Hippocampal formation (tissue), 2 donors: Measurements from ENCODE around the gene ST3GAL2.
A peak's percentile ranks its signal among the peaks of the same experiment; 100 is the strongest.
"Not testable (repeated sequence)": the region's sequence is repeated elsewhere in the genome, so short reads cannot be mapped to it uniquely, and the experiment has no call there.

Experiments used
- DNase-seq, 2 donors: peaks; one replicate each; lab custom pipeline; 2025; lab: John Stamatoyannopoulos, UW

The ST3GAL2 gene

DNA sequence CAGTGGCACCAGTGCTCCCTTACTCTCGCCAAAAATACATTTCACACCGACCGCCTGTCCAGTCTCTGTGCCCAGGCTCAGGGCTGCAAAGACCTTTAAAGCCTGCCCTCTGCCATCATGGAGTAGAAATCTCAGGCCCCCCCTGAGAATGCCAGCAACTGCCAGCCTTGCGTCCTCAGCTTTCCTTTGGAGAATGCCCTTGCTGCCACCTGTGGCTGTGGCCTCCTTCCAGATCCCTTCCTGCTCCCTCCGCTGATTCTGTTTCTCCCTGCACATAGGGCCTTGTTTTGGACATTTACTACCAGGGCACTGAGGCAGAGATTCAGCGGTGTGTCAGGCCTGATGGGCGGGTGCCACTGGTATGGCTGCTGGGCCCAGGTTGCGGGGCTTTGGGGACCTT is 28.7 kb upstream of the ST3GAL2 start:
- no peak for DNase-seq

DNA sequence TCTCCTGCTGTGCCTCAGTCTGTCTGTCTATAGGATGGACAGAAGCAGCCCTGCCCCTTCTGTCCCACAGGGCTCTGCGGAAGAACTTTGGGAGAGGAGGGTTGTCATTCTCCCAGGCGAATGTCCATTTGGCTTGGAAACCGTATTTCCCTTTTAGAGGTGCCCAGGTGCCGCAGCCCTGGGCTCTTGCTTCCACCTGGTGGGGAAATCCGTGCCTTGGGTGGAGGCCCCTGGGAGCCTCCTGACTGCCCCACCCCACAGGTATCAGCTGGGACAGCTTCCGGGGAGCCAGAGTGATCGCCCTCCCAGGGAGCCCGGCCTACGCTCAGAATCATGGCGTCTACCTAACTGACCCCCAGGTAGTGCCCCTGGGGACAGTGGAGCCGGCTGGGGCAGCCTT is 28.2 kb upstream of the ST3GAL2 start:
- DNase-seq: no peak

DNA sequence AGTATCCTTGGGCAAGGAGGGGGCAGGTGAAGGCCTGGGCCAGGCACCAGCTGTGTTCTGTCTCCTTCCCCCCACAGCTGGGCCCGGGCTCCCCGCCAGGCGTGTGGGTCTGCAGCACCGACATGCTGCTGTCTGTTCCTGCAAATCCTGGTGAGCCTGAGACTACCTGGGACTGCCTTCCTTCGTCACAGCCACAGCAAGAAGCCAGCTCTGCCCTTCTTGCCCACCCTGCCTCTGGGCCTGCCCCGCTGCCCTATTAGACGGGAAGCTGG is 27.8 kb upstream of the ST3GAL2 start:
- DNase-seq: no peak

DNA sequence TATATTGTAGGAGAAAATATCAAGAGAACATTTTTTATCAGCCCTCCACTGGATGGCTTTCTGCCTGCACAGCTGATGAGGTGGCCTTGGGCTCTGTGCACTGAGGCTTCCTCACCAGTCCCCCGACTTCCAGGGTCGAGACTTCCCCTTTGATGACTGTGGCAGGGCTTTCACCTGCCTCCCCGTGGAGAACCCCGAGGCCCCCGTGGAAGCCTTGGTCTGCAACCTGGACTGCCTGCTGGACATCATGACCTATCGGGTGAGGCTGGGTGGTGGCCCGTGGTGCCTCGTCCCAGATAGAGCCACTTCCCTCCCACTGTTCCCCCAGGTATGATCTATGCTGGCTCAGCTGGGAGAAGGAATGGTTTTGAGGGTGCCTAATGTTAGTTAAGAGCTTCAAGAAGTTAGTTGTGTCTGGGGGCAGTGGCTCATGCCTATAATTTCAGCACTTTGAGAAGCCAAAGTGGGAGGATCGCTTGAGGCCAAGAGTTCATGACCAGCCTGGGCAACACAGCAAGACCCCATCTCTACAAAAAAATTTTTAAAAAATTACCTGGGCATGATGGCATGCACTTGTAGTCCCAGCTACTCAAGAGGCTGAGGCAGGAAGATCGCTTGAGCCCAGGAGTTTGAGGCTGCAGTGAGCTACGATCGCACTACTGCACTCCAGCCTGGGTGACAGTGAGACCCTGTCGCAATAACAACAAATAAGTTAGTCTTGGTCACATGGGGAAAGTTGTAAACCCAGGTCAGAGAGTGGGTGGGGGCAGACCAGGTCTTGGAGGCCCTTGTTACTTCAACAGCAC is 27.3 kb upstream of the ST3GAL2 start:
- no peak for DNase-seq

DNA sequence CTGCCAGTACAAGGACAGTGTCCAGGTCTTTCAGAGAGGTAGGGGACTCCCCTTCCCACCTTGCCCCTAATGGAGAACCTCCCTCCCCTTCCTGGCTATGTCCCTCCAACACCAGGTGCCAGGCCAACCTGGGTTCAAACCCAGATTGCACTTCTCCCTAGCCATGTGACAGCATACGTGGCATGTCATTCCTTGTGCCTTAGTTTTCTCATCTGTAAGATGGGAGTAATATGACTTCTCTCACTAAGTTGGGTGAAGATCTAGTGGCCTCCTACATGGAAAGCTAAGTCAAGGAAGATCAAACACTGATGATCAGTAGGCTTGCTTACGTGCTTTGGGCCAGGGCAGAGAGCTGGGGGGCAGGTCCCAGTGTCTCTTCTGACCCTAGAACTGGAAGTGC is 24.3 kb upstream of the ST3GAL2 start:
- no peak for DNase-seq

DNA sequence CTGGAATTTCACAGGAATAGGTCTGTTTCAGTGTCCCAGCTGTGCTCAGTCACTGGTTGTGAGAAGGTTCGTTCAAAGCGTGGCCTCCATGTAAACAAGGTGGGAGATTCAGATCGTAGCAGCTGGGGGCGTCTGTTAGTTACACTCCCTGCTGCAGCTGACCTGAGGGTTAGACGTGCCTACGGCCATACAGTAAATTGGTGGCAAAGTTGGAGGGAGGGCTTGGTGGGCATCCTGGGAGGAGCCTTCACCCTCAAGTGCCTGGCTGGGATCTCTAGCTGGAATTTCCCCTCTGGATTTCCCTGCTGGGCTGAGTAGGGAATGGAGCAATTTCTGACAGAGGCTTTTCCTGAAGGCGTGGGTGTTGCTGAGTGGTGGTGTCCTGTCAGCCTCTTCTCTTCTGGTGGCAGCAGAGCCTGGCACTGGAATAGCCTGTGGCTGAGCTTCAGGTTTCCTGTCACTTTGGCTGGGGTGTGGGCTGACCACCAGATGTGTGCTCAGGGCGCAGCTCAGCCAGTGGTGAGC is 21.9 kb upstream of the ST3GAL2 start:
- DNase-seq: no peak

DNA sequence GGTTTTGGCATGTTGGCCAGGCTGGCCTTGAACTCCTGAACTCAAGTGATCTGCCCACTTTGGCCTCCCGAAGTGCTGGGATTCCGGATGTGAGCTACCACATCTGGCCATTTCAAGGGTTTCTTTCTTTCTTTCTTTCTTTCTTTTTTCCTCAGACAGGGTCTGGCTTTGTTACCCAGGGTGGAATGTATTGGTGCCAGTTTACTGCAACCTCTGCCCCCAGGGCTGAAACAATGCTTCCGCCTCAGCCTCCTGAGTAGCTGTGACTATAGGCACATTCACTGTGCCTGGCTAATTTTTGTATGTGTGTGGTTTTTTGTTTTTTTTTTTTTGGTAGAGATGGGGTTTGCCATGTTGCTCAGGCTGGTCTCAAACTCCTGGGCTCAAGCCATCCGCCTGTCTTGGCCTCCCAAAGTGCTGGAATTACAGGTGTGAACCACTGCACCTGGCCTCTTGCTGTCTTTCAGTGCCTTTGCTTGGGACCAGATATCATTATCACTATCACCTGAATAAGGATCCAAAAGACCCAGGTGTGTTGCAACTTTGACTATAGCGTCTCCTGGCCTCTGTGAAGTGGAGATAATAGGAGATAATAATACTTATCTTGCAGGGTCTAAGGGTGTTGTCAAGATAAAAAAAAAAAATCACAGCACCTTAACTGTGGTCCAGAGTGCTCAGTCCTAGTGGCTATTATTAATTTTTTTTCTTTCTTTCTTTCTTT is 18.7 kb upstream of the ST3GAL2 start:
- DNase-seq: no peak

DNA sequence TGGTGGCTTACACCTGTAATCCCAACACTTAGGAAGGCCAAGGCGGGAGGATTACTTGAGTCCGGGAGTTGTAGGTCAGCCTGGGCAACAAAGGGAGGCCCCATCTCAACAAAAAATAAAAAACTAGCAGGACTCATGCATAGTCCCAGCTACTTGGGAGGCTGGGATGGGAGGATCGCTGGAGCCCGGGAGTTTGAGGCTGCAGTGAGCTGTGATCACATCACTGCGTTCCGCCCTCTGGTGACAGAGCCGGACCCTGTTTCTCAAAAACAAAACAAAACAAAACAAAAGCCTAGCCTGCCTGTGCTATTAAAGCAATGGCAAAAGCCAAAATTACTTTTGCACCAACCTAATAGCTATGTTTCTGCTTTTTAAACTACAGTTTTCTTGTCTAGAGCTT is 17.0 kb upstream of the ST3GAL2 start:
- DNase-seq: no peak

DNA sequence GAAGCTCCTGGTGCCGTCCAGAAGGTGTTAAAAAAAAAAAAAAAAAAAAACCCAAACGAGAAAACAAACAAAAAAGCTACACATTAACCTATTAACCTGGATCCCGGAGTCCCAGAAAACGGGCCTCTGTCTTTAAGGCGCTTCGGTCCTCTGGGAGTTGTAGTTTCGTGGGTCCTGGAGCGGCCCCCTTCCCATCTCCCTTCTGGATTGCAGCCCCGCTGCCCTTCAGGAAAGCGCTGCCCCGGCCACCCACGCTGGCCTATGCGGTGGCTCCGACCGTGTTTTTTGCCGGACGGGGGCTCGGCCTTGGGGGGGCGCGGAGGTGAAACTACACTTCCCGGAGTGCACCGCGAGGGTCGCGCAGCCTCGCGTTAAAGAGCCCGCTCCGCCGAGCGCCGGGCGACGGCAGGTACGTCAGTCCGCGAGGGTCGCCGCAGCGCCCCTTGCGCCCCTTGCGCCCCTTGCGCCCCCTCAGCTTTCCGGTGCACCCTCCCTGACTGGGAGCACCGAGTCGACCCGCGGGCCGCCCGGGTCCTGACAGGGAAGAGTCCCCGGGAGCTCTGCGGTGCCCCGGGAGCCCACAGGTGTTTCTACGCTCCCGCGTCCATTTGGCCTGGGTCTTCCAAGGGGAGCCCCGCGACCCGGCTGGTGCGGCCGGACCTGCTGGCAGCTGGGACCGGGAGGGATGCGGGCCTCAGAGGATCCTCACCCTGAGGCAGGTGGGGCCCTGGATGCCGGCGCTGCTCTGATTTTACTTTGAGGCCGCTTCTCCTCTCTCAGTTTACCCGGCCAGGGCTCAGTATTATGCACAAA is 15.5 kb upstream of the ST3GAL2 start, which contains the start of gene FCSK:
Gene FCSK, plus strand, starts transcription at position 374 of the 813 bp plus-strand sequence. CDS start 8,596 bp downstream, outside the sequence.
- DNase-seq: peak; percentile 58 to 62

DNA sequence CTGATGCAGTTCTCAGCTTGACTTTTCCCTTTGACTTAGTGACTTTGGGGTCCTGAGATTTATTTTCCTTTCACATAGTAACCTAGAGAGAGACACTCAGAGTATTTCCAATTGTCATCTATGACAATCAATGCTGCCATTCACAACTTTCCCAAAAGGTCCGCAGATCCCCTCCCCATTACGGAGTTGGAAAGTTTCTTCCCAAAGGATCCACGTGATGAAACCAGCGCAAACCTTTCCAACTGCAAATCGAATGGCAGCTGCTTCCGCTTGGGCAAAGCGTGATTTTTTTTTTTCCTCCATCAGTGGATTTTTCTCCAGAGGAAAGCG is 15.0 kb upstream of the ST3GAL2 start:
- no peak for DNase-seq

DNA sequence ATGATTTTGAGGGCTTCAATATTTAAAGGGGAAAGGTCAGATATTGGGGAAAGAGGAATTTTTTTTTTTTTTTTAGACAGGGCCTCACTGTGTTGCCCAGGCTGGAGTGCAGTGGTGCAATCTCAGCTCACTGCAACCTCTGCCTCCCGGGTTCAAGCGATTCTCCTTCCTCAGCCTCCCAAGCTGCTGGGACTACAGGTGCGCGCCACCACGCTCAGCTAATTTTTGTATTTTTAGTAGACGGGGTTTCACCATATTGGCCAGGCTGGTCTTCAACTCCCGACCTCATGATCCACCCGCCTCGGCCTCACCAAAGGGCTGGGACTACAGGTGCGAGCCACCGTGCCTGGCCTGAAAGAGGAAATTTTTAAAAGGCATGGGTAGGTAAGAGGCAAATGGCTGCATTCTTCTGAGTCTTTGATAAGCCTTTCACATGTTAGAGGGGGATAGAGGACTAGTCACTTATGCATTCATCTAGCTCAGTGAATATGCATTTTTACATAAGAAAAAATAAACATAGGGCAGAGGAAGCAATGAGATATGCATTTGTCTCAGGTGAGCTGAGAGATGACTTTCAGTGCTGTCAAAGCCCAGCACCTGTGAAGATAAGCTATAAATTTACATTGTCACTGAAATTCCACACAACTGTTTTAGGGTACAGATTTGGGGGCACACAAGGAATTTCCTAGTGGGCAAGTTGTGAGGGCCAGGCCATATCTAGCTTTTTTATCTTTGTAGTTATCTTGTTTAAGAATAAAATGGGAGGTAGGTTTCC is 14.4 kb upstream of the ST3GAL2 start:
- DNase-seq: no peak

DNA sequence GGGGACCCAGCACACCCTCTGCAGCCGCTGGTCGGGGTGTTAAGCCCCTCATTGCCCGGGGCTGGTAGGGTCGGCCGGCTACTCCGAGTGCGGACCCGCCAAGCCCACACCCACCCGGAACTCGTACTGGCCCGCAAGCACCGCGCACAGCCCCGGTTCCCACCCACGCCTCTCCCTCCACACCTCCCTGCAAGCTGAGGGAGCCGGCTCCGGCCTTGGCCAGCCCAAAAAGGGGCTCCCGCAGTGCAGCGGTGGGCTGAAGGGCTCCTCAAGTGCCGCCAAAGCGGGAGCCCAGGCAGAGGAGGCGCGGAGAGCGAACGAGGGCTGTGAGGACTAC is 12.1 kb upstream of the ST3GAL2 start:
- not testable (repeated sequence) for DNase-seq

DNA sequence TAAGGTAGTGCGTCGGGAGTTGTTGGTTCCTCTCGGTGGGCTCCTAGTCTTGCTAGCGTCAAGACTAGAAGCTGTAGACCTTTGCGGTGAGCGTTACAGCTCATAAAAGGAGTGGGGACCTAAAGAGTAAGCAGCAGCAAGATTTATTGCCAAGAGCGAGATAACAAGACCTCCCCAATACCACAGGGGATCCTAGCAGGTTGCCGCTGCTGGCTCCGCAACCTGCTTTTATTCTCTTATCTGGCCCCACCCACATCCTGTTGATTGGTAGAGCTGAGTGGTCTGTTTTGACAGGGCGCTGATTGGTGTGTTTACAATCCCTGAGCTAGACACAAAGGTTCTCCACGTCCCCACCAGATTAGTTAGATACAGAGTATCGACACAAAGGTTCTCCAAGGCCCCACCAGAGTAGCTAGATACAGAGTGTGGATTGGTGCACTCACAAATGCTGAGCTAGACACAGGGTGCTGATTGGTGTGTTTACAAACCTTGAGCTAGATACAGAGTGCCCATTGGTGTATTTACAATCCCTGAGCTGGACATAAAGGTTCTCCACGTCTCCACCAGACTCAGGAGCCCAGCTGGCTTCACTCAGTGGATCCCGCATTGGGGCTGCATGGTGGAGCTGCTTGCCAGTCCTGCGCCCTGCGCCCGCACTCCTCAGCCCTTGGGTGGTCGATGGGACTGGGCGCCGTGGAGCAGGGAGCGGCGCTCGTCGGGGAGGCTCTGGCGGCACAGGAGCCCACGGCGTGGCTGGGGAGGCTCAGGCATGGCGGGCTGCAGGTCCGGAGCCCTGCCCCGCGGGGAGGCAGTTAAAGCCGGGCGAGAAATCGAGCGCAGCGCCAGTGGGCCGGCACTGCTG is 11.5 kb upstream of the ST3GAL2 start:
- not testable (repeated sequence) for DNase-seq

DNA sequence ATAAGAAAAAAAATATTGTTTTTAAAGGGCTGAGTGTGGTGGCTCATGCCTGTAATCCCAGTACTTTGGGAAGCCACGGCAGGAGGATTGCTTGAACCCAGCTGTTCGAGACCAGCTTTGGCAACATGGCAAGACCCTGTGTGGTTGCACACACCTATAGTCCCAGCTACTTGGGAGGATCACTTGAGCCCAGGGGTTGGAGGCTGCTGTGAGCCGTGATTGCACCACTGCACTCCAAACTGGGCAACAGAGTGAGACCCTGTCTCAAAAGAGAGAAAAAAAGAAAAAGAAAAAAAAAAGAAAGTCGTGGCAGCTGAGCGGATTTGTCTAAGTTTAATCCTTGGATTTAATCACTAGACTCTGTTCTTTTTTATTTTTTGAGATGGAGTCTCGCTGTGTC is 9.2 kb upstream of the ST3GAL2 start:
- no peak for DNase-seq

DNA sequence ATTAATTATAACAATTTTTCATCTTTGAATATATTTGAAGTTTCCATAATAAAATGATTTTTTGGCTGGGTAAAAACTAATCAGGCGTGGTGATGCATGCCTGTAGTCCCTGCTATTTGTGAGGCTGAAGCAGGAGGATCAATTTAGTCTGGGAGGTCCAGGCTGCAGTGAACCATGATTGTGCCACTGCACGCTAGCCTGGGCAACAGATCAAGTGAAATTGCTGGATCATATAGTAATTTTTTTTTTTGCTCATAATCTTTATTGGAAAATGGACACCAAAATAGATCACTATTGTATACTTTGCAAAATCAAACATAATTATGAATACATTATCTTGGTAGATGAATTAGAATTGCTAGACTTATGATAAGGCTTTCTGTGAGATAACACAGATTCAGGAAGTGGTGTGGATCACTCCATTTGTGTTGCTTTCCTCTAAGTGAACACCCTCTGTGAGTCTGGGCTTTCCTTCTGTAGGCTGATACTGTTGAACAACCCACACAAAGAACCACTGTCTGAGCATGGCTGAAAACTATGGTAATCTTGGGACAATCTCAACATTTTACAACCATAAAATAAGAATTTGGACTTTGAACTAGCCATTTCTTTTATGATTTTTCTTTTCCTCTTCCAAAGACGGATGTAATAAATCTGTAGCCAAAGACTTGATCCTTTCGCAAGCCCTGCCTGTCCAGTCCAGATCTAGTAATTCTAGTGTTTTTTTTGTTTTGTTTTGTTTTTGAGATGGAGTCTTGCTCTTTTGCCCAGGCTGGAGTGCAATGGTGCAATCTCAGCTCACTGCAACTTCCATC is 5.6 kb upstream of the ST3GAL2 start:
- no peak for DNase-seq

DNA sequence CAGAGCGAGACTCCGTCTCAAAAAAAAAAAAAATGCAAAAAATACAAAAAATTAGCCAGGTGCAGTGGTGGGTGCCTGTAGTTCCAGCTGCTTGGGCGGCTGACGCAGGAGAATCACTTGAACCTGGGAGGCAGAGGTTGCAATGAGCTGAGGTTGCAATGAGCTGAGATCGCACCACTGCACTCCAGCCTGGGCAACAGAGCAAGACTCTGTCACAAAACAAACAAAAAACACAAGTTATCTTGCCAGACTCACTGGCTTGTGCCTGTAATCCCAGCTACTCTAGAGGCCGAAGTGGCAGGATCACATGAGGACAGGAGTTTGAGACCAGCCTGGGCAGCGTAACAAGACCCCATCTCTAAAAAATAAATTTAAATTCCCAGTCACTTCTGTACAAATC is 3.4 kb upstream of the ST3GAL2 start:
- DNase-seq: no peak

DNA sequence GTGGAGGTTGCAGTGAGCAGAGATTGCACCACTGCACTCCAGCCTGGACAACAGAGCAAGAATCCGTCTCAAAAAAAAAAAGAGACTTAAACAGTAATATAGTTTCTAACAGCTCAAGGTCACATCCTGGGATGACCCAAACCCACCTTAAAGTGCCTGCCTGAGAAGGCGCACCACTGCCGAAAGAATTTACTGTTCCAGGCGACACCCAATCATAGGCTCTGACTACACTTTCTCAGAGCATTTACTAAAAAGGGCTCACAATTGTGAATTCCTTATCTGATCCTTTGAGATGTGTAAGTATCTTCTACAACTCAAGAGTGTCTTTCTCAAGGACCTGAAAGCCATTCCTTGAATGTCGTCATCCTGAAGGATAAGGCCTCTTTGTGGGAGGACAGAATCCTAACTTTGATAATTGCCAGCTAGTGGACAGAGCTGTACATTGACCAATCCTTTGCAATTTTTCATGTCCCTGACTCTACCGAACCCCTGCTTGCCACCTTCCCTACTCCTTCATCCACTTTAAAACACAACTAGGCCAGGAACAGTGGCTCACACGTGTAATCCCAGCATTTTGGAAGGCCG is 2.6 kb upstream of the ST3GAL2 start:
- no peak for DNase-seq

DNA sequence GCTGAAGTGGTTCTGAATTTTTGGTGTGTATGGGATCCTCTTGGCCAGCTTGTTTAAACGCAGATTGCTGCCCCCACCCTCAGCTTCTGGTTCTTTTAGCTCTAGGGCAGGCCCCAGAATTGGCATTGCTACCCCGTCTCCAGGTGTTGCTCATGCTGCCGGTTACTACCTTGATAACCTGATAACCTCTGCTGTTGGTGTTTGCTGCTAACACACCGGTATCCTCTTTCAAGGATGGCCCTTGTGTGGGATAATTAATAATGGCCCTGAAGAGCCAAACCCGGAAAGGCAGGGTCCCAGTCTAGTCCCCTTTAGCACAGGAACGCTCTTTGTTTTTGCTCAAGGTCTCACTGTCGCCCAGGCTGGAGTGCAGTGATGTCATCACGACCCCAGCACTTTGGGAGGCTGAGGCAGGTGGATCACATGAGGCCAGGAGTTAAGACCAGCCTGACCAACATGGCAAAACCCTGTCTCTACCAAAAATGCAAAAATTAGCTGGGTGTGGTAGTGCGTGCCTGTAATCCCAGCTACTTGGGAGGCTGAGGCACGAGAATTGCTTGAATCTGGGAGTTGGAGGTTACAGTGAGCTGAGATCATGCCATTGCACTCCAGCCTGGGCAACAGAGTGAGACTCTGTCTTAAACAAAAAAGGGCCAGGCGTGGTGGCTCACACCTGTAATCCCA is 1.3 kb upstream of the ST3GAL2 start:
- DNase-seq: no peak

DNA sequence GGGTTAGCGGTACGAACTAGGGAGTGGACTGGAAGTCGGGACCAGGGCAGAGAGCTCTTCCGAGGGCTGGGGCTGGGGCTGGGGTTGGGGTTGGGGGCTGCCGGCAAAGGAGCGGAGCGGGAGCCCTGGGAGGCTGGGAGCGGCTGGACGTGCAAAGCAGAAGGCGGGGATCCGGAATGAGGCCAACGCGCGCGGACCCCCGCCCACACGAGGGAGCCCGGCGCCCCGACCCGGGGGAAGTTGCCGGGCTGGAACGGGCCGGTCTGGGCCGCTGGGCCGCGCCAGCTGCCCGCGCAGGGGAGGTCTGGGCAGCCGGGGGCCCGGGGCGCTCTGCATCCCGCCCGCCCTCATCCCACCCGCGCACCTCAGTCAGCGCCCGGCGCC is 323 bp downstream of the ST3GAL2 start:
- no peak for DNase-seq
